ENCODE results near the gene SARM1. TPM values are rescaled to one million over a fixed set of nuclear protein-coding genes. Genes with fewer than 3 reads are reported as not detected.

Gene SARM1
- total and polyA plus RNA-seq, 2 of the 13 experiments (the other 11 are each of a cell fraction or from before 2014, with no cell fraction given), result 0.73 to 0.86 TPM

- TF ChIP-seq CHD2 (IDR thresholded peaks at IDR 0.05; ENCODE audit: low read depth, low read length) (no peak), IRF2 (CRISPR knock-in tag; IDR thresholded peaks at IDR 0.05) (peak; percentile 87; the same call in 1 of the 2 replicates), MXI1 (IDR thresholded peaks at IDR 0.05; ENCODE audit: borderline replicate concordance, low read depth, low read length) (peak; percentile 81; the same call in 2 of the 3 replicates), FOXA1 (IDR thresholded peaks at IDR 0.05) (no peak), FOXA1 (CRISPR knock-in tag; IDR thresholded peaks at IDR 0.05) (peak; percentile 53), ZNF230 (CRISPR knock-in tag; IDR thresholded peaks at IDR 0.05) (0 out of 2 replicates have a peak, but pooled peaks have one; percentile 26), ZBTB2 (CRISPR knock-in tag; IDR thresholded peaks at IDR 0.05; ENCODE audit: low read depth) (peak; percentile 81), SOX6 (IDR thresholded peaks at IDR 0.05) (no peak), SOX6 (CRISPR knock-in tag; IDR thresholded peaks at IDR 0.05) (0 out of 2 replicates have a peak, but pooled peaks have one; percentile 50), GPBP1L1 (CRISPR knock-in tag; IDR thresholded peaks at IDR 0.05) (no peak), ZNF713 (CRISPR knock-in tag; IDR thresholded peaks at IDR 0.05) (no peak), AGO1 (IDR thresholded peaks at IDR 0.05; ENCODE audit: low read depth, low read length, poor library complexity, severe bottlenecking) (no peak), ZNF644 (CRISPR knock-in tag; IDR thresholded peaks at IDR 0.05; ENCODE audit: low read depth) (no peak), FOXK2 (IDR thresholded peaks at IDR 0.05) (no peak), CCAR2 (optimal IDR thresholded peaks at IDR 0.05; ENCODE audit: low read depth, low read length) (no peak), SNAPC4 (CRISPR knock-in tag; IDR thresholded peaks at IDR 0.05) (peak; percentile 72; the same call in 1 of the 2 replicates), YEATS4 (CRISPR knock-in tag; IDR thresholded peaks at IDR 0.05; ENCODE audit: borderline replicate concordance) (peak; percentile 89), SNAPC5 (CRISPR knock-in tag; IDR thresholded peaks at IDR 0.05; ENCODE audit: borderline replicate concordance) (peak; percentile 92; the same call in 1 of the 2 replicates), ZNF468 (CRISPR knock-in tag; IDR thresholded peaks at IDR 0.05) (no peak), HBP1 (CRISPR knock-in tag; IDR thresholded peaks at IDR 0.05; ENCODE audit: low read depth) (peak; percentile 84; the same call in 1 of the 2 replicates)
These were observed 14.2 kb upstream of the SARM1 start, which contains the start of gene POLDIP2 (continued) for GRCh38 chr17:28357061-28357900.
